ENCODE data around the gene GFM2.

GFM2 gene

GRCh38 chr5:74738406-74738805 is 28.5 kb downstream of the GFM2 start:
- H3K9me3 Mint-ChIP-seq = no peaks in the 10 kb centered on the region
- no peak overlapping the region for H3K4me3 Mint-ChIP-seq
- peaks cover 44% of the 10 kb centered on the region for H3K36me3 Mint-ChIP-seq (ENCODE audit: low read depth)
- no peak for TF ChIP-seq CTCF (IDR thresholded peaks at IDR 0.05)
- DNase-seq = no peak
- H3K4me1 Mint-ChIP-seq = no peaks in the 10 kb centered on the region
- H3K27me3 Mint-ChIP-seq (ENCODE audit: low read depth, poor library complexity) = no peaks in the 10 kb centered on the region
- H3K27ac Mint-ChIP-seq = no peak overlapping the region

- no peaks in the 10 kb centered on the region for H3K27me3 Mint-ChIP-seq (ENCODE audit: low read depth, poor library complexity)
- no peak for DNase-seq
- peaks cover 44% of the 10 kb centered on the region for H3K36me3 Mint-ChIP-seq (ENCODE audit: low read depth)
- no peaks in the 10 kb centered on the region for H3K9me3 Mint-ChIP-seq
- H3K27ac Mint-ChIP-seq = no peak overlapping the region
- H3K4me1 Mint-ChIP-seq = no peaks in the 10 kb centered on the region
- TF ChIP-seq CTCF (IDR thresholded peaks at IDR 0.05) = no peak
- H3K4me3 Mint-ChIP-seq = no peak overlapping the region
Observed at GRCh38 chr5:74736759-74737158, 30.2 kb downstream of the GFM2 start.

- H3K27ac Mint-ChIP-seq = peak overlapping the region; percentile 26
- peaks cover 54% of the 10 kb centered on the region for H3K36me3 Mint-ChIP-seq (ENCODE audit: low read depth)
- DNase-seq = no peak
- H3K4me3 Mint-ChIP-seq = no peak overlapping the region
- TF ChIP-seq CTCF (IDR thresholded peaks at IDR 0.05) = no peak
- H3K4me1 Mint-ChIP-seq = no peaks in the 10 kb centered on the region
- no peaks in the 10 kb centered on the region for H3K27me3 Mint-ChIP-seq (ENCODE audit: low read depth, poor library complexity)
- no peaks in the 10 kb centered on the region for H3K9me3 Mint-ChIP-seq
Observed at GRCh38 chr5:74725331-74725730, 41.6 kb downstream of the GFM2 start.

GRCh38 chr5:74722271-74722670 is 44.6 kb downstream of the GFM2 start:
- peaks cover 46% of the 10 kb centered on the region for H3K36me3 Mint-ChIP-seq (ENCODE audit: low read depth)
- H3K9me3 Mint-ChIP-seq = no peaks in the 10 kb centered on the region
- H3K27ac Mint-ChIP-seq = no peak overlapping the region
- H3K4me3 Mint-ChIP-seq = no peak overlapping the region
- H3K4me1 Mint-ChIP-seq = no peaks in the 10 kb centered on the region
- DNase-seq = no peak
- no peak for TF ChIP-seq CTCF (IDR thresholded peaks at IDR 0.05)
- no peaks in the 10 kb centered on the region for H3K27me3 Mint-ChIP-seq (ENCODE audit: low read depth, poor library complexity)

- no peaks in the 10 kb centered on the region for H3K27me3 Mint-ChIP-seq (ENCODE audit: low read depth, poor library complexity)
- no peaks in the 10 kb centered on the region for H3K4me1 Mint-ChIP-seq
- H3K4me3 Mint-ChIP-seq = no peak overlapping the region
- no peaks in the 10 kb centered on the region for H3K9me3 Mint-ChIP-seq
- H3K27ac Mint-ChIP-seq = no peak overlapping the region
- peaks cover 37% of the 10 kb centered on the region for H3K36me3 Mint-ChIP-seq (ENCODE audit: low read depth)
- no peak for TF ChIP-seq CTCF (IDR thresholded peaks at IDR 0.05)
- DNase-seq = no peak
Observed at GRCh38 chr5:74717596-74717995, 49.3 kb downstream of the GFM2 start.

GRCh38 chr5:74693191-74693590 is 73.7 kb downstream of the GFM2 start:
- no peak for TF ChIP-seq CTCF (IDR thresholded peaks at IDR 0.05)
- Mint-ChIP-seq H3K27me3 (ENCODE audit: low read depth, poor library complexity) (no peaks in the 10 kb centered on the region), H3K4me3 (no peak overlapping the region), H3K36me3 (ENCODE audit: low read depth) (peaks cover 17% of the 10 kb centered on the region), H3K27ac (no peak overlapping the region), H3K9me3 (no peaks in the 10 kb centered on the region), H3K4me1 (no peaks in the 10 kb centered on the region)
- DNase-seq = no peak

Data from nephron progenitor cell (in vitro differentiated cells).